GM23338 (cell line): ENCODE results near the gene AATF. TPM values are rescaled to one million over a fixed set of nuclear protein-coding genes. Genes with fewer than 3 reads are reported as not detected.

Source experiments
- ATAC-seq: fragments of 200-7000 bp; cut with Tn5 transposase; 3 replicates; pipeline ENCODE4 v1.9.1; 2020
- DNase-seq: peaks from one replicate; pipeline ENCODE4 v3.0.0-alpha.2; 2015; ENCODE audit warnings: low spot score
- H2AFZ ChIP-seq: fragments of 200-600 bp; sonication (generic); 2 replicates; pipeline ENCODE4 v1.8.0; 2016; ENCODE audit warnings: antibody characterized with exemption, mild to moderate bottlenecking, moderate library complexity
- H3F3A ChIP-seq: fragments of 200-600 bp; sonication (generic); replicated peaks from 2 replicates; pipeline ENCODE4 v1.8.0; 2017; ENCODE audit warnings: antibody characterized with exemption, mixed run types, low read depth
- H3K27ac ChIP-seq: fragments of 200-600 bp; sonication (generic); 2 replicates; pipeline ENCODE4 v1.6.1; 2016; ENCODE audit warnings: low read depth
- H3K27me3 ChIP-seq: fragments of 200-600 bp; sonication (generic); 2 replicates; pipeline ENCODE4 v1.8.0; 2016; ENCODE audit warnings: mild to moderate bottlenecking, mixed run types, moderate library complexity; ENCODE audit not compliant: insufficient read depth
- H3K36me3 ChIP-seq: fragments of 200-600 bp; sonication (generic); 2 replicates; pipeline ENCODE4 v1.8.0; 2016; ENCODE audit warnings: mild to moderate bottlenecking; ENCODE audit not compliant: insufficient read depth
- H3K4me1 ChIP-seq: fragments of 200-600 bp; sonication (generic); 2 replicates; pipeline ENCODE4 v1.8.0; 2016; ENCODE audit warnings: mild to moderate bottlenecking, moderate library complexity; ENCODE audit not compliant: insufficient read depth
- H3K4me2 ChIP-seq: fragments of 200-600 bp; sonication (generic); 2 replicates; pipeline ENCODE4 v1.7.1; 2017; ENCODE audit warnings: mixed run types
- H3K4me3 ChIP-seq: fragments of 200-600 bp; sonication (generic); 2 replicates; pipeline ENCODE4 v1.6.1; 2016; ENCODE audit warnings: mixed run types
- H3K79me2 ChIP-seq: fragments of 200-600 bp; sonication (generic); replicated peaks from 2 replicates; pipeline ENCODE4 v1.8.0; 2017; ENCODE audit warnings: mild to moderate bottlenecking; ENCODE audit not compliant: insufficient read depth
- H3K9me2 ChIP-seq: fragments of 200-600 bp; sonication (generic); 2 replicates; pipeline ENCODE4 v1.8.0; 2017; ENCODE audit not compliant: insufficient read depth
- H4K20me1 ChIP-seq: fragments of 200-600 bp; sonication (generic); replicated peaks from 2 replicates; pipeline ENCODE4 v1.8.0; 2017; ENCODE audit warnings: mild to moderate bottlenecking; ENCODE audit not compliant: insufficient read depth
- H3K27ac Mint-ChIP-seq: 2 replicates; pipeline ENCODE4 v1.8.0; 2020; ENCODE audit warnings: inconsistent platforms, mild to moderate bottlenecking, moderate library complexity, mixed read lengths
- H3K27me3 Mint-ChIP-seq: 3 replicates; pipeline ENCODE4 v1.8.0; 2022; ENCODE audit warnings: low read depth, mild to moderate bottlenecking, moderate library complexity, mixed read lengths, inconsistent platforms; ENCODE audit not compliant: insufficient read depth, poor library complexity
- H3K36me3 Mint-ChIP-seq: 3 replicates; pipeline ENCODE4 v1.8.0; 2021; ENCODE audit warnings: low read depth, mild to moderate bottlenecking, inconsistent platforms, moderate library complexity, mixed read lengths
- H3K4me1 Mint-ChIP-seq: 3 replicates; pipeline ENCODE4 v1.8.0; 2020; ENCODE audit warnings: mild to moderate bottlenecking, inconsistent platforms, mixed read lengths
- H3K4me3 Mint-ChIP-seq: 3 replicates; pipeline ENCODE4 v1.8.0; 2021; ENCODE audit warnings: moderate library complexity, mild to moderate bottlenecking, inconsistent platforms, mixed read lengths
- H3K9me3 Mint-ChIP-seq: 3 replicates; pipeline ENCODE4 v1.8.0; 2020; ENCODE audit warnings: moderate library complexity, mild to moderate bottlenecking, inconsistent platforms, mixed read lengths
- CREB1 ChIP-seq: fragments of 250-450 bp; sonication (Bioruptor Pico); IDR thresholded peaks from 2 replicates; pipeline ENCODE4 v1.5.0; 2020; ENCODE audit warnings: low read depth, mild to moderate bottlenecking, moderate library complexity
- EZH2 ChIP-seq: fragments of 200-600 bp; sonication (generic); IDR thresholded peaks from one replicate; pipeline ENCODE4 v1.8.0; 2017; ENCODE audit warnings: antibody characterized with exemption, mild to moderate bottlenecking, low read depth; ENCODE audit not compliant: unreplicated experiment
- NANOG ChIP-seq: IDR thresholded peaks from 2 replicates; pipeline ENCODE4 v1.6.1; 2016; ENCODE audit warnings: antibody characterized with exemption, borderline replicate concordance
- ZNF331 ChIP-seq: fragments of 250-450 bp; sonication (Bioruptor Pico); IDR thresholded peaks from 2 replicates; pipeline ENCODE4 v1.5.0; 2020; ENCODE audit warnings: low read depth, mild to moderate bottlenecking, moderate library complexity
- polyA plus RNA-seq: library from polyadenylated mRNA; unstranded; fragments of >200 nt; fragmentation: Nextera tagmentation; extraction: Ambion mirVana; gene quantifications from 2 replicates; pipeline ENCODE4 v1.2.1, GENCODE V29; 2016
- total RNA-seq: library from RNA; depleted of rRNA; stranded (reverse); fragments of >200 nt; shearing (Covaris generic); gene quantifications from 2 replicates; pipeline ENCODE4 v1.2.3, GENCODE V29; 2014
- TF ChIP-seq, protein P1 (sequence below): fragments of 250-450 bp; sonication (Bioruptor Pico); IDR thresholded peaks from 2 replicates; pipeline ENCODE4 v1.5.0; 2020; ENCODE audit warnings: mild to moderate bottlenecking, moderate library complexity
- TF ChIP-seq, protein P2 (sequence below): IDR thresholded peaks from 2 replicates; pipeline ENCODE4 v1.6.1; 2016; ENCODE audit warnings: antibody characterized with exemption
- TF ChIP-seq, protein P3 (sequence below), 2 experiments: fragments of 200-600 bp in 1 of 2; sonication (generic) in 1 of 2; conservative IDR thresholded peaks; 2 replicates each; pipeline versions ENCODE4 v1.5.1 to v1.6.1; 2016 to 2017; ENCODE audit warnings: antibody characterized with exemption in 2 of 2, low read depth in 2 of 2, mild to moderate bottlenecking in 2 of 2, moderate library complexity in 1 of 2

Gene AATF
- total and polyA plus RNA-seq, 2 experiments from 2014 or later = 40.2 to 71.2 TPM

DNA sequence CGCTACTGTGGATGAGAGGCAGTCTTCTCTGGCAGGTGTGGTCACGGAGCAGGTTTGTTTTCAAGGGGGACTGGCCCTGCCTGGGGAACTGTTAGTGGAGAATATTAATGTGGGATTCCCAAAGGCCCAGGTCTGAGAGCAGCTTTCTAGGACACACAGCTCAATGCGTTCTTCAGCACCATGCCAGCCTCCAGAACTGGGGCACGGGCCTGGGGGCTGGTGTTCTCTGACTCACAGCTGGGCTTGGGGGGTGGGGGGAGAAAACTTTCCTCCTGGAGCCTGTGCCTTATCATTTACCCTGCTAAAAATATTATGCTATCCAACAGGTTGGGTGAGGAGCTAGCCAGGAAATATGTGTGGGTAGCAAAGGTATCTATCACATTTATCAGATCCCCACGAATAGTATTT is 24.9 kb upstream of the AATF start:
- ATAC-seq = no peak
- Histone ChIP-seq H3K4me2 (no peak overlapping the region), H3K79me2 (no peaks in the 10 kb centered on the region), H3K9me2 (no peaks in the 10 kb centered on the region), H3F3A (peaks cover 5% of the 10 kb centered on the region; the same call in 1 of the 2 replicates), H3K4me1 (peaks cover 49% of the 10 kb centered on the region), H3K4me3 (no peak overlapping the region), H2AFZ (no peak overlapping the region), H4K20me1 (no peaks in the 10 kb centered on the region), H3K36me3 (no peaks in the 10 kb centered on the region), H3K27ac (no peak overlapping the region), H3K27me3 (peaks cover 19% of the 10 kb centered on the region)
- TF ChIP-seq, protein P1, sequence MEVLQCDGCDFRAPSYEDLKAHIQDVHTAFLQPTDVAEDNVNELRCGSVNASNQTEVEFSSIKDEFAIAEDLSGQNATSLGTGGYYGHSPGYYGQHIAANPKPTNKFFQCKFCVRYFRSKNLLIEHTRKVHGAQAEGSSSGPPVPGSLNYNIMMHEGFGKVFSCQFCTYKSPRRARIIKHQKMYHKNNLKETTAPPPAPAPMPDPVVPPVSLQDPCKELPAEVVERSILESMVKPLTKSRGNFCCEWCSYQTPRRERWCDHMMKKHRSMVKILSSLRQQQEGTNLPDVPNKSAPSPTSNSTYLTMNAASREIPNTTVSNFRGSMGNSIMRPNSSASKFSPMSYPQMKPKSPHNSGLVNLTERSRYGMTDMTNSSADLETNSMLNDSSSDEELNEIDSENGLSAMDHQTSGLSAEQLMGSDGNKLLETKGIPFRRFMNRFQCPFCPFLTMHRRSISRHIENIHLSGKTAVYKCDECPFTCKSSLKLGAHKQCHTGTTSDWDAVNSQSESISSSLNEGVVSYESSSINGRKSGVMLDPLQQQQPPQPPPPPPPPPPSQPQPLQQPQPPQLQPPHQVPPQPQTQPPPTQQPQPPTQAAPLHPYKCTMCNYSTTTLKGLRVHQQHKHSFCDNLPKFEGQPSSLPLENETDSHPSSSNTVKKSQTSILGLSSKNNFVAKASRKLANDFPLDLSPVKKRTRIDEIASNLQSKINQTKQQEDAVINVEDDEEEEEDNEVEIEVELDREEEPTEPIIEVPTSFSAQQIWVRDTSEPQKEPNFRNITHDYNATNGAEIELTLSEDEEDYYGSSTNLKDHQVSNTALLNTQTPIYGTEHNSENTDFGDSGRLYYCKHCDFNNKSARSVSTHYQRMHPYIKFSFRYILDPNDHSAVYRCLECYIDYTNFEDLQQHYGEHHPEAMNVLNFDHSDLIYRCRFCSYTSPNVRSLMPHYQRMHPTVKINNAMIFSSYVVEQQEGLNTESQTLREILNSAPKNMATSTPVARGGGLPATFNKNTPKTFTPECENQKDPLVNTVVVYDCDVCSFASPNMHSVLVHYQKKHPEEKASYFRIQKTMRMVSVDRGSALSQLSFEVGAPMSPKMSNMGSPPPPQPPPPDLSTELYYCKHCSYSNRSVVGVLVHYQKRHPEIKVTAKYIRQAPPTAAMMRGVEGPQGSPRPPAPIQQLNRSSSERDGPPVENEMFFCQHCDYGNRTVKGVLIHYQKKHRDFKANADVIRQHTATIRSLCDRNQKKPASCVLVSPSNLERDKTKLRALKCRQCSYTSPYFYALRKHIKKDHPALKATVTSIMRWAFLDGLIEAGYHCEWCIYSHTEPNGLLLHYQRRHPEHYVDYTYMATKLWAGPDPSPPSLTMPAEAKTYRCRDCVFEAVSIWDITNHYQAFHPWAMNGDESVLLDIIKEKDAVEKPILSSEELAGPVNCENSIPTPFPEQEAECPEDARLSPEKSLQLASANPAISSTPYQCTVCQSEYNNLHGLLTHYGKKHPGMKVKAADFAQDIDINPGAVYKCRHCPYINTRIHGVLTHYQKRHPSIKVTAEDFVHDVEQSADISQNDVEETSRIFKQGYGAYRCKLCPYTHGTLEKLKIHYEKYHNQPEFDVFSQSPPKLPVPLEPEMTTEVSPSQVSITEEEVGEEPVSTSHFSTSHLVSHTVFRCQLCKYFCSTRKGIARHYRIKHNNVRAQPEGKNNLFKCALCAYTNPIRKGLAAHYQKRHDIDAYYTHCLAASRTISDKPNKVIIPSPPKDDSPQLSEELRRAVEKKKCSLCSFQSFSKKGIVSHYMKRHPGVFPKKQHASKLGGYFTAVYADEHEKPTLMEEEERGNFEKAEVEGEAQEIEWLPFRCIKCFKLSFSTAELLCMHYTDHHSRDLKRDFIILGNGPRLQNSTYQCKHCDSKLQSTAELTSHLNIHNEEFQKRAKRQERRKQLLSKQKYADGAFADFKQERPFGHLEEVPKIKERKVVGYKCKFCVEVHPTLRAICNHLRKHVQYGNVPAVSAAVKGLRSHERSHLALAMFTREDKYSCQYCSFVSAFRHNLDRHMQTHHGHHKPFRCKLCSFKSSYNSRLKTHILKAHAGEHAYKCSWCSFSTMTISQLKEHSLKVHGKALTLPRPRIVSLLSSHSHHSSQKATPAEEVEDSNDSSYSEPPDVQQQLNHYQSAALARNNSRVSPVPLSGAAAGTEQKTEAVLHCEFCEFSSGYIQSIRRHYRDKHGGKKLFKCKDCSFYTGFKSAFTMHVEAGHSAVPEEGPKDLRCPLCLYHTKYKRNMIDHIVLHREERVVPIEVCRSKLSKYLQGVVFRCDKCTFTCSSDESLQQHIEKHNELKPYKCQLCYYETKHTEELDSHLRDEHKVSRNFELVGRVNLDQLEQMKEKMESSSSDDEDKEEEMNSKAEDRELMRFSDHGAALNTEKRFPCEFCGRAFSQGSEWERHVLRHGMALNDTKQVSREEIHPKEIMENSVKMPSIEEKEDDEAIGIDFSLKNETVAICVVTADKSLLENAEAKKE (CRISPR knock-in tag) = no peak
- TF ChIP-seq, protein P2, sequence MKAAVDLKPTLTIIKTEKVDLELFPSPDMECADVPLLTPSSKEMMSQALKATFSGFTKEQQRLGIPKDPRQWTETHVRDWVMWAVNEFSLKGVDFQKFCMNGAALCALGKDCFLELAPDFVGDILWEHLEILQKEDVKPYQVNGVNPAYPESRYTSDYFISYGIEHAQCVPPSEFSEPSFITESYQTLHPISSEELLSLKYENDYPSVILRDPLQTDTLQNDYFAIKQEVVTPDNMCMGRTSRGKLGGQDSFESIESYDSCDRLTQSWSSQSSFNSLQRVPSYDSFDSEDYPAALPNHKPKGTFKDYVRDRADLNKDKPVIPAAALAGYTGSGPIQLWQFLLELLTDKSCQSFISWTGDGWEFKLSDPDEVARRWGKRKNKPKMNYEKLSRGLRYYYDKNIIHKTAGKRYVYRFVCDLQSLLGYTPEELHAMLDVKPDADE = no peak
- TF ChIP-seq, protein P3, sequence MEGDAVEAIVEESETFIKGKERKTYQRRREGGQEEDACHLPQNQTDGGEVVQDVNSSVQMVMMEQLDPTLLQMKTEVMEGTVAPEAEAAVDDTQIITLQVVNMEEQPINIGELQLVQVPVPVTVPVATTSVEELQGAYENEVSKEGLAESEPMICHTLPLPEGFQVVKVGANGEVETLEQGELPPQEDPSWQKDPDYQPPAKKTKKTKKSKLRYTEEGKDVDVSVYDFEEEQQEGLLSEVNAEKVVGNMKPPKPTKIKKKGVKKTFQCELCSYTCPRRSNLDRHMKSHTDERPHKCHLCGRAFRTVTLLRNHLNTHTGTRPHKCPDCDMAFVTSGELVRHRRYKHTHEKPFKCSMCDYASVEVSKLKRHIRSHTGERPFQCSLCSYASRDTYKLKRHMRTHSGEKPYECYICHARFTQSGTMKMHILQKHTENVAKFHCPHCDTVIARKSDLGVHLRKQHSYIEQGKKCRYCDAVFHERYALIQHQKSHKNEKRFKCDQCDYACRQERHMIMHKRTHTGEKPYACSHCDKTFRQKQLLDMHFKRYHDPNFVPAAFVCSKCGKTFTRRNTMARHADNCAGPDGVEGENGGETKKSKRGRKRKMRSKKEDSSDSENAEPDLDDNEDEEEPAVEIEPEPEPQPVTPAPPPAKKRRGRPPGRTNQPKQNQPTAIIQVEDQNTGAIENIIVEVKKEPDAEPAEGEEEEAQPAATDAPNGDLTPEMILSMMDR (conservative IDR thresholded peaks at IDR 0.05; ENCODE audit: low read depth in 2 of 2) = no peak
- no peak for TF ChIP-seq ZNF331
- no peak for TF ChIP-seq CREB1 (CRISPR knock-in tag)
- no peak for TF ChIP-seq NANOG
- no peak for TF ChIP-seq EZH2
- no peak overlapping the region for H3K27ac Mint-ChIP-seq
- H3K9me3 Mint-ChIP-seq = no peaks in the 10 kb centered on the region
- H3K4me3 Mint-ChIP-seq = no peak overlapping the region
- no peaks in the 10 kb centered on the region for H3K36me3 Mint-ChIP-seq
- H3K4me1 Mint-ChIP-seq = peaks cover 64% of the 10 kb centered on the region
- no peak for DNase-seq
- peaks cover 34% of the 10 kb centered on the region for H3K27me3 Mint-ChIP-seq
